Right lobe of liver (tissue), 6 donors: Measurements from ENCODE around the gene MCM3AP. TPM values are rescaled to one million over a fixed set of nuclear protein-coding genes. Genes with fewer than 3 reads are reported as not detected.

Source experiments
- ATAC-seq, 4 donors: fragments of 200-7000 bp; cut with Tn5 transposase; one replicate each; pipeline ENCODE4 v1.9.1; 2020; ENCODE audit warnings: mild to moderate bottlenecking in 4 of 4, moderate library complexity in 4 of 4
- DNase-seq, 3 donors: peaks; one replicate each; pipeline ENCODE4 v3.0.0-alpha.2; 2020
- H3K27ac ChIP-seq, 3 donors: fragments of 200-600 bp; one replicate each; pipeline ENCODE4 v1.8.0; 2022
- H3K27me3 ChIP-seq, 2 donors: fragments of 200-600 bp; one replicate each; pipeline ENCODE4 v1.8.0; 2022
- H3K36me3 ChIP-seq, 4 donors: fragments of 200-600 bp; sonication (generic) in 1 of 4; one replicate each; pipeline versions ENCODE4 v1.5.1 to v1.8.0; 2017 to 2022; ENCODE audit warnings: control low read depth in 1 of 4
- H3K4me1 ChIP-seq, 4 donors: fragments of 200-600 bp; sonication (generic) in 1 of 4; one replicate each; pipeline versions ENCODE4 v1.5.1 to v1.8.0; 2017 to 2022; ENCODE audit warnings: control low read depth in 1 of 4
- H3K4me3 ChIP-seq, 3 donors: fragments of 200-600 bp; one replicate each; pipeline ENCODE4 v1.8.0; 2022
- H3K9me3 ChIP-seq, 4 donors: fragments of 200-600 bp; sonication (generic) in 1 of 4; one replicate each; pipeline versions ENCODE4 v1.5.1 to v1.8.0; 2017 to 2022; ENCODE audit warnings: control low read depth in 1 of 4
- CTCF ChIP-seq, 4 donors: fragments of 200-600 bp in 3 of 4; fragments of 450-650 bp in 1 of 4; IDR thresholded peaks; one replicate each; pipeline versions ENCODE4 v1.5.1 to v1.8.0; 2016 to 2022; ENCODE audit warnings: antibody characterized with exemption in 4 of 4, mild to moderate bottlenecking in 2 of 4
- POLR2A ChIP-seq: fragments of 450-650 bp; IDR thresholded peaks from one replicate; pipeline ENCODE4 v1.6.1; 2017; ENCODE audit warnings: antibody characterized with exemption, mild to moderate bottlenecking
- WGBS: methylation state at CpG from one replicate; pipeline ENCODE4 v1.1.6; 2018; ENCODE audit warnings: low coverage, low lambda C conversion rate; ENCODE audit not compliant: insufficient coverage; ENCODE audit errors: missing lambda C conversion rate; 5-methylcytosine and 5-hydroxymethylcytosine counted together
- intact Hi-C, 2 donors: fragments of 100-400 bp; cut with DNase I; formaldehyde crosslinking; loops; one replicate each; pipeline versions ENCODE4 v1.11.2 to v1.14.1; 2022
- total RNA-seq, 6 experiments: library from RNA; depleted of rRNA in 2 of 6; stranded (reverse); fragments of >200 nt in 2 of 6; fragmentation: NEBNext Ultra II Directional in 3 of 6; extraction: Animal tissue kit (Norgen Biotek cat#: 25700) in 3 of 6; gene quantifications; one replicate each; pipeline versions ENCODE4 v1.1.0 to v1.2.4, GENCODE V29; 2016 to 2023
- donor health status: DM: no; HTN: yes; CAD: no.
- donor health status: DM: no; HTN: no; CAD: no.
- donor health status: DM: no; HTN: no; CAD: no.
- donor health status: DM: no; HTN: yes; CAD: no.
- donor health status: DM: no; HTN: yes; CAD: no.

The MCM3AP gene
- total RNA-seq, 6 experiments from 2014 or later, result 34.4 to 44.6 (median 40.7) TPM

GRCh38 chr21:46273341-46273740, 12.1 kb downstream of the MCM3AP start:
- Histone ChIP-seq H3K27ac (no peak overlapping the region), H3K27me3 (no peaks in the 10 kb centered on the region), H3K4me1 (no peaks in the 10 kb centered on the region), H3K4me3 (no peak overlapping the region), H3K36me3 (peaks cover 4 to 96% (median 64%) of the 10 kb centered on the region in 4 donors), H3K9me3 (no peaks in the 10 kb centered on the region)
- 98% methylated on average over 13 of the region's 14 CpGs for WGBS
- intact Hi-C loops, result no loop called here
- ATAC-seq (no peak), DNase-seq (no peak)
- TF ChIP-seq CTCF (IDR thresholded peaks at IDR 0.05) (no peak), POLR2A (no peak)

DNA sequence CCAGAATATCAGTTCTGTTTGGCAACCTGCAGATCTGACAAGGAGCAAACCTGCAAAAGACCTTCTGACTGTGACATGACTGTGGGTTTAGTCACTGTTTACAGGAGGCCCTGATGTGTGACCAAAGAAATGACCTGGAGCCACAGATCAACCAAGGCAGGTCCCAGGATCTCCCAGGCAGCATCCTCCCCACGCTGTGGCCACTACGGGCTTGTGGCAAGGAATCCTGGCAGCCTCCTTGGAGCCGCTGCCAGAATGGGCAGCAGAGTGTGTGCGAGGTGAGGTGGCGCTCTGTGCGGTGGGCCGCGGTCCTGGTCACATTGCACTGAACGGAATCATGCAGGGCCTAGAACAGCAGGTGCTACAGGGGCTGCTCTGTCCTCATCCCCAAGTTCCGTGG, 15.9 kb downstream of the MCM3AP start:
- peaks cover 0 to 95% (median 53%) of the 10 kb centered on the region in 4 donors for H3K36me3 ChIP-seq
- WGBS, result no CpG with 5 or more reads among the region's 10 CpGs
- intact Hi-C loops, result no loop called here
- H3K4me1 ChIP-seq, result no peaks in the 10 kb centered on the region
- H3K27me3 ChIP-seq, result no peaks in the 10 kb centered on the region
- TF ChIP-seq POLR2A (no peak), CTCF (IDR thresholded peaks at IDR 0.05) (no peak)
- H3K27ac ChIP-seq, result no peak overlapping the region
- no peak for DNase-seq
- no peaks in the 10 kb centered on the region for H3K9me3 ChIP-seq
- no peak for ATAC-seq
- no peak overlapping the region for H3K4me3 ChIP-seq

DNA sequence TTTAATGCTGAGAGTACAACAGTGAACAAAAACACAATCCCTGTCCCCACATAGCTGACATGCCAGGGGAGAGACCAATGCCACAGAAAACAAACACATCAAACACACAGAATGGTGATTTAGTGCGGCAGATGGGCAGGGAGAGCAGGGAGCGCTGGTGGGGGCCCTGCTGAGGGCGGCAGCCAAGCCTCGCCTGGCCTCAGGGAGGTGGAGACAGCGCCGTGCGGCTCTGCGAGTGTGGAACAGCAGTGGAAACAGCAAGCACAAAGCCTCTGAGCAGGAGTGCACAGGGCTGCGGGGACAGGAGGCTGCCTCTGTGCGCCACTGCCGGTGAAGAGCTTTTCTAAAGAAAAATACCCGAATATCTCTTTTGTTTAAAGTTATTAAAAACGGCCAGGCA, 17.0 kb downstream of the MCM3AP start:
- no peaks in the 10 kb centered on the region for H3K4me1 ChIP-seq
- TF ChIP-seq POLR2A (no peak), CTCF (IDR thresholded peaks at IDR 0.05) (no peak)
- WGBS, result 85% methylated on average over 6 of the region's 13 CpGs
- no peak for ATAC-seq
- H3K9me3 ChIP-seq, result no peaks in the 10 kb centered on the region
- H3K27ac ChIP-seq, result no peak overlapping the region
- intact Hi-C loops, result no loop called here
- peaks cover 0 to 92% (median 43%) of the 10 kb centered on the region in 4 donors for H3K36me3 ChIP-seq
- no peaks in the 10 kb centered on the region for H3K27me3 ChIP-seq
- no peak for DNase-seq
- no peak overlapping the region for H3K4me3 ChIP-seq

- peaks cover 0 to 88% (median 36%) of the 10 kb centered on the region in 4 donors for H3K36me3 ChIP-seq
- H3K27me3 ChIP-seq, result no peaks in the 10 kb centered on the region
- DNase-seq, result no peak
- intact Hi-C loops, result no loop called here
- ATAC-seq, result no peak
- no peaks in the 10 kb centered on the region for H3K9me3 ChIP-seq
- TF ChIP-seq POLR2A (no peak), CTCF (IDR thresholded peaks at IDR 0.05) (no peak)
- H3K27ac ChIP-seq, result no peak overlapping the region
- H3K4me1 ChIP-seq, result no peaks in the 10 kb centered on the region
- 83% methylated on average over 1 of the region's 19 CpGs for WGBS
- H3K4me3 ChIP-seq, result no peak overlapping the region
Observed at GRCh38 chr21:46266946-46267345, 18.5 kb downstream of the MCM3AP start.
